Activated CD8-positive, alpha-beta T cell treated with anti-CD3 and anti-CD28 coated beads, Interleukin-2, amount 10 ng/mL, durations not matched to agents 7 days and 5 days (primary cell): ENCODE measurements around the gene QPCTL. TPM values are rescaled to one million over a fixed set of nuclear protein-coding genes. Genes with fewer than 3 reads are reported as not detected.

ENCODE experiments used
- ATAC-seq: fragments of 150-1000 bp; cut with Tn5 transposase; one replicate; pipeline ENCODE4 v1.10.0; 2021; ENCODE audit warnings: moderate library complexity
- CTCF ChIA-PET: fragments of 350-600 bp; sonication (Branson Sonifier 250); formaldehyde crosslinking; loops from one replicate; lab custom pipeline; 2021; ENCODE audit warnings: antibody characterized with exemption; lab: Charles Lee
- POLR2A ChIA-PET: fragments of 350-600 bp; sonication (Branson Sonifier 250); formaldehyde crosslinking; loops from one replicate; lab custom pipeline; 2021; ENCODE audit warnings: antibody characterized with exemption; lab: Charles Lee
- DNase-seq: peaks from one replicate; pipeline ENCODE4 v3.0.0-alpha.2; 2020
- H3K27ac Mint-ChIP-seq: one replicate; pipeline ENCODE4 v1.8.0; 2021; ENCODE audit warnings: mild to moderate bottlenecking, mixed read lengths
- H3K27me3 Mint-ChIP-seq: one replicate; pipeline ENCODE4 v1.8.0; 2021; ENCODE audit warnings: low read depth, mixed read lengths
- H3K36me3 Mint-ChIP-seq: one replicate; pipeline ENCODE4 v1.8.0; 2021; ENCODE audit warnings: low read depth, mixed read lengths
- H3K4me1 Mint-ChIP-seq: one replicate; pipeline ENCODE4 v1.8.0; 2021; ENCODE audit warnings: low read depth, mixed read lengths
- H3K4me3 Mint-ChIP-seq: one replicate; pipeline ENCODE4 v1.8.0; 2021; ENCODE audit warnings: mild to moderate bottlenecking, mixed read lengths
- H3K9me3 Mint-ChIP-seq: one replicate; pipeline ENCODE4 v1.8.0; 2022; ENCODE audit warnings: mixed read lengths; ENCODE audit not compliant: insufficient read depth
- total RNA-seq, 2 experiments: library from RNA; stranded (reverse); gene quantifications; one replicate each; pipeline ENCODE4 v1.2.3, GENCODE V29; 2021

QPCTL gene
- total RNA-seq, result 1 to 10 TPM; 6.7 to 8.0 TPM

DNA sequence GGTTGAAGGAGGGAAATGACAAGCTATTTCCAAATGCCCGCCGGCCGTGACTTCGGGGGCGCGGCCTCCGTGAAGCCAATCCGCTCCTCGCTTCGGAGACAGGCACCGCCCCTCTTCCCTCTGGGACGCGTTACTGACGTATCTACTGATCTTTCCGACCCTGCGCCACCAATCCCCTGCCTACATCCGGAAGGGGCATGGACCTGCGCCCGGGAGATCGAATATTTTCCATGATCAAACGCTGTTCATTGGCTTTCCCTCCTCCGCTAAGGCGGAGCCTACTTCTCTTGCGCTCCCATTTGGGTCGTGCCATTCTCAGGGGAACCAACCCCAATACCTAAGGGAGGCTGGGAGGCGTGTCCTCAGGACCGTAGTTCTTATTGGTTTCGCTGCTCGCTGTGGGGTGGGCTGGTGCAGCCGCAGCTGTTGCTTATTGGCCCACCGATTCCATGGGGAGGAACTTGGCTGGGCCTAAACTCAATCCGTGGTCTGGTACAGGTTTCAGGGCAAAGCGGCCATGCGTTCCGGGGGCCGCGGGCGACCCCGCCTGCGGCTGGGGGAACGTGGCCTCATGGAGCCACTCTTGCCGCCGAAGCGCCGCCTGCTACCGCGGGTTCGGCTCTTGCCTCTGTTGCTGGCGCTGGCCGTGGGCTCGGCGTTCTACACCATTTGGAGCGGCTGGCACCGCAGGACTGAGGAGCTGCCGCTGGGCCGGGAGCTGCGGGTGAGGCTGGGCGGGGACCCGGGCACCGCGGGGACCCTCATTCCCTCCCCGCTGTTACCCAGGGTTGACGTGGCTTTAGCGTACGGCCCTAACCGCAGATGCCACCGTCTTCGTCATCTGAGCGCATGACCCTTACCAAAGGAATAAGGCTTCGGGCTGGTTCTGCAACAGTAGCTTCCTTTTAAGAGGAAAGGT is at the start of gene QPCTL:
QPCTL (plus strand) TSS at position 480 of the 919 bp plus-strand sequence; CDS start at position 518, 38 bp downstream.
- CTCF ChIA-PET, result interaction anchor here (0.6 to 6.7 kb wide), 43 partner anchors 8 to 1096 kb away, joined by 3 to 116 read pairs (median 5); partner anchors contain the start of genes DMWD, FBXO46, FOXA3 and GIPR
- Mint-ChIP-seq H3K4me1 (peaks cover 20% of the 10 kb centered on the region), H3K27me3 (no peaks in the 10 kb centered on the region), H3K27ac (peak within 1 kb of the TSS; percentile 95), H3K9me3 (no peaks in the 10 kb centered on the region), H3K4me3 (peak within 1 kb of the TSS; percentile 91), H3K36me3 (peaks cover 36% of the 10 kb centered on the region)
- peak; percentile 99 for DNase-seq
- POLR2A ChIA-PET, result interaction anchor here (0.5 to 2.1 kb wide), 16 partner anchors 11 to 1103 kb away, joined by 3 to 11 read pairs (median 4); partner anchors contain the start of genes FBXO46 and SIX5
- peak; percentile 95 for ATAC-seq

GRCh38 chr19:45643024-45643926 is 49.2 kb upstream of the QPCTL start:
- no peaks in the 10 kb centered on the region for H3K9me3 Mint-ChIP-seq
- peak overlapping the region; percentile 87 for H3K27ac Mint-ChIP-seq
- DNase-seq (peak; percentile 93), ATAC-seq (peak; percentile 12)
- POLR2A ChIA-PET, result interaction anchor here (0.7 to 1.1 kb wide), 2 partner anchors 43 to 74 kb away, joined by 3 to 4 read pairs; no protein-coding TSS in a partner anchor
- peaks cover 65% of the 10 kb centered on the region for H3K4me1 Mint-ChIP-seq
- peak overlapping the region; percentile 54 for H3K4me3 Mint-ChIP-seq
- peaks cover 10% of the 10 kb centered on the region for H3K36me3 Mint-ChIP-seq
- CTCF ChIA-PET, result interaction anchor here (0.6 to 7.2 kb wide), 28 partner anchors 9 to 219 kb away, joined by 3 to 47 read pairs (median 6); partner anchors contain the start of genes ERCC1, GIPR, GPR4 and PPM1N
- H3K27me3 Mint-ChIP-seq, result peaks cover 2% of the 10 kb centered on the region

- no peak overlapping the region for H3K27ac Mint-ChIP-seq
Measured at GRCh38 chr19:45643927-45644771, 48.3 kb upstream of the QPCTL start.

DNA sequence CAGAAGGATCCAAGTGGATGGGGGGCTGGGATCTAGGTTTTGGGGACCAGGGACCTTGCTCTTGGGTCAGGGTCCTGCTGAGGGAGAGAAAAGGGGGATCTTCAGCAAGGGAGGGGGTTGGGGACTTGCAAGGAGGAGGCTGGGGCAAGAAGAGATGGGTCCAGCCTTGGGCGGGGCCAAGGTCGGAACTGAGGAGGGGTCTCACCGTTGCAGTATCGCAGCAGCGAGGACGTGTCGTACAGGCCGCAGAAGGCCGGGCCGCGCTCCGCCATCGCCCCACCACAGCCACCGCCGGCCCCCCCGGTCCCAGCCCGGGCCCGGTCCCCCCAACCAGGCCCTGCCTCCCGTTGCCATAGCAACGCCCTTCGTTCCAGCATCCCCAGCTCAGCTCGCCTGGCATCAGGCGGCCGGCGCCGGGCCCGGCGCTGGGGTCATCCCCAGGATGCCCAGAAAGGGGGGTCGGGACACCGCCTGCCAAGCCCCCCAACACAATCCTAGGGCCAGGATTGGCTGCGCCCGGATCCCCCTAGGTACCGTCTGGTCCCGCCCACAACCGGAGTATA is 47.3 kb upstream of the QPCTL start:
- peaks cover 3% of the 10 kb centered on the region for H3K36me3 Mint-ChIP-seq
- H3K4me3 Mint-ChIP-seq, result peak overlapping the region; percentile 76
- no peak overlapping the region for H3K27ac Mint-ChIP-seq
- peaks cover 2% of the 10 kb centered on the region for H3K27me3 Mint-ChIP-seq
- H3K9me3 Mint-ChIP-seq, result no peaks in the 10 kb centered on the region
- ATAC-seq (no peak), DNase-seq (no peak)
- CTCF ChIA-PET, result interaction anchor here (0.9 to 2.1 kb wide), 10 partner anchors 14 to 241 kb away, joined by 3 to 18 read pairs (median 6); partner anchors contain the start of genes GIPR, QPCTL and SNRPD2
- POLR2A ChIA-PET, result interaction anchor here (0.8 kb wide), 1 partner anchor 29 kb away, joined by 3 read pairs; no protein-coding TSS in a partner anchor
- peaks cover 52% of the 10 kb centered on the region for H3K4me1 Mint-ChIP-seq

More at GRCh38 chr19:45643927-45644771, 48.3 kb upstream of the QPCTL start:
- Mint-ChIP-seq H3K4me1 (peaks cover 57% of the 10 kb centered on the region), H3K36me3 (peaks cover 3% of the 10 kb centered on the region), H3K27me3 (peaks cover 2% of the 10 kb centered on the region), H3K4me3 (no peak overlapping the region), H3K9me3 (no peaks in the 10 kb centered on the region)
- ChIA-PET POLR2A (no interaction called here), CTCF (interaction anchor here (0.6 to 7.2 kb wide), 13 partner anchors 24 to 166 kb away, joined by 3 to 47 read pairs (median 13); partner anchors contain the start of genes GIPR, GPR4 and QPCTL)
- DNase-seq, result no peak
- ATAC-seq, result no peak

DNA sequence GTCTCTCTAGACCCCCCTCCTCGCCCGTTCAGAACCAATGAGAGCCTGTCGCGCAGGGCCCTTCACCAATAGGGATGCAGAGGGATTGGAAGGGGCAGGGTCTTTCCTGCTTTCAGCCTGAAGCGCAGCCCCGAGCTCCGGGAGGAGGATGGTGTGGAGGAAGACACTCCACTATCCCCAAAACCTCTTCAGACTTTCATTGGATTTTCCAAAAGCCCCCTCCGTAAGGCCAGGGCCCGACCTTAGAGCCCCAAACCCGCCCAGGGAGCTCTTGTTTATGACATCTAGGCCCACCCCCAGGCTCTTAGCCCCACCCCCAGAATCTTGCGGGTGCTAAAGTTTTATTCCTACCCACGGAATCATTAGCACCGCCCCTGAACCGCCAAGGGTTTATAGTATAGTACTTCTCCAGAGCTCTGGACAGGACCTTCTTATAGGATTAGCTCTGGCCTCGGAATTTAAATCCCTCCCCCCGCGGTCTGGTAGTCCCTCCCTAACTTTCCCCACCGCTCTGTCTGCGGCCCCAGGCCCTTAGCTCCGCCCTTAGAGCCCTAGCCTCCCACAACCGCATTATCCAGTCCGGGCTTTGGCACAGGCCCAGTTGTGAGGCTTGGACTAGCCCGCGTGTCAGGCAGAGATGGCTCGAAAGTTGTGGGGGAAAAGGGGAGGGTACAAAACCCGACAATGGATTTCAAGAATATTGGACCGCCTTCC is 46.7 kb upstream of the QPCTL start:
- Mint-ChIP-seq H3K9me3 (no peaks in the 10 kb centered on the region), H3K4me1 (peaks cover 47% of the 10 kb centered on the region), H3K36me3 (peaks cover 1% of the 10 kb centered on the region), H3K27ac (peak overlapping the region; percentile 64), H3K27me3 (peaks cover 2% of the 10 kb centered on the region), H3K4me3 (peak overlapping the region; percentile 76)
- ChIA-PET POLR2A (interaction anchor here (0.8 to 0.9 kb wide), 2 partner anchors 29 to 72 kb away, joined by 3 to 4 read pairs; no protein-coding TSS in a partner anchor), CTCF (interaction anchor here (0.7 to 2.1 kb wide), 12 partner anchors 10 to 242 kb away, joined by 3 to 18 read pairs (median 6); partner anchors contain the start of genes GIPR, QPCTL and SNRPD2)
- ATAC-seq (peak; percentile 59), DNase-seq (peak; percentile 87)

DNA sequence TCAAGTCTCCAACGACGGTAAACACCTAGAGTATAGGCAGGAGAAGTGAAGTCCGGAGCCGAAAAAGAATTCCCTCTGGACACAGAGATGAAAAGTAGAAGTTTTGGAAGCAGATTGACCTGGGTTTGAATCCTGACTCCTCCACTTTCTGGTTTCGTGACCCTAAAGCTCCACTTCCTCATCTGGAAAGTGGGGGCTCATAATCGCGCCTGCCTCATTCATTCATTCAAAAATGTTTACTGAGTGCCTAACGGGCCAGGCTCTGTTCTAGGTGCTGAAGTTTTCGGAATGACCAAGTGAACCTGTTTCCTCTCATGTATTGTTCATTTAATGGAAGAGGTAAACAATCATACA is 46.1 kb upstream of the QPCTL start:
- Mint-ChIP-seq H3K27ac (peak overlapping the region; percentile 48), H3K9me3 (no peaks in the 10 kb centered on the region), H3K4me3 (peak overlapping the region; percentile 76), H3K4me1 (peaks cover 41% of the 10 kb centered on the region), H3K27me3 (peaks cover 2% of the 10 kb centered on the region), H3K36me3 (no peaks in the 10 kb centered on the region)
- DNase-seq (no peak), ATAC-seq (no peak)
- POLR2A ChIA-PET, result interaction anchor here (0.8 to 0.9 kb wide), 2 partner anchors 28 to 71 kb away, joined by 3 to 4 read pairs; no protein-coding TSS in a partner anchor
- CTCF ChIA-PET, result interaction anchor here (0.7 to 2.1 kb wide), 12 partner anchors 10 to 242 kb away, joined by 3 to 18 read pairs (median 6); partner anchors contain the start of genes GIPR, QPCTL and SNRPD2

- Mint-ChIP-seq H3K27ac (no peak overlapping the region), H3K36me3 (no peaks in the 10 kb centered on the region), H3K4me3 (no peak overlapping the region), H3K9me3 (no peaks in the 10 kb centered on the region), H3K27me3 (no peaks in the 10 kb centered on the region), H3K4me1 (peaks cover 8% of the 10 kb centered on the region)
- DNase-seq (no peak), ATAC-seq (no peak)
- CTCF ChIA-PET, result no interaction called here
- POLR2A ChIA-PET, result no interaction called here
Measured at GRCh38 chr19:45650722-45651121, 41.7 kb upstream of the QPCTL start.

- Mint-ChIP-seq H3K4me1 (no peaks in the 10 kb centered on the region), H3K4me3 (no peak overlapping the region), H3K36me3 (no peaks in the 10 kb centered on the region), H3K27me3 (peaks cover 1% of the 10 kb centered on the region), H3K27ac (no peak overlapping the region), H3K9me3 (no peaks in the 10 kb centered on the region)
- ATAC-seq, result no peak
- no peak for DNase-seq
- ChIA-PET CTCF (no interaction called here), POLR2A (interaction anchor here (0.6 kb wide), 1 partner anchor 38 kb away, joined by 3 read pairs; the partner anchor contains the start of gene SNRPD2)
Measured at GRCh38 chr19:45653634-45654033, 38.8 kb upstream of the QPCTL start.

- POLR2A ChIA-PET, result no interaction called here
- Mint-ChIP-seq H3K9me3 (no peaks in the 10 kb centered on the region), H3K4me3 (no peak overlapping the region), H3K4me1 (no peaks in the 10 kb centered on the region), H3K27me3 (peaks cover 7% of the 10 kb centered on the region), H3K36me3 (no peaks in the 10 kb centered on the region), H3K27ac (no peak overlapping the region)
- CTCF ChIA-PET, result no interaction called here
- ATAC-seq, result no peak
- DNase-seq, result no peak
Measured at GRCh38 chr19:45655073-45655472, 37.4 kb upstream of the QPCTL start.
